H1 (cell line): ENCODE results near the gene ASXL1. TPM values are rescaled to one million over a fixed set of nuclear protein-coding genes. Genes with fewer than 3 reads are reported as not detected.

Source experiments
- CTCF ChIA-PET: fragments of 300-600 bp; sonication (Branson Sonifier 250); formaldehyde crosslinking; loops from one replicate; lab custom pipeline; 2021; ENCODE audit not compliant: partially characterized antibody; lab: Charles Lee
- POLR2A ChIA-PET: fragments of 300-600 bp; sonication (Branson Sonifier 250); formaldehyde crosslinking; loops from one replicate; lab custom pipeline; 2021; ENCODE audit warnings: inconsistent platforms; ENCODE audit not compliant: partially characterized antibody; lab: Charles Lee
- DNase-seq, 2 experiments: peaks; one replicate each; pipeline versions ENCODE4 v3.0.0 to v3.0.0-alpha.2; 2010 to 2022; ENCODE audit warnings: low spot score in 2 of 2, low read depth in 1 of 2, mixed read lengths in 1 of 2
- FAIRE-seq: peaks from 2 replicates; lab custom pipeline; 2011; peaks lifted over from hg19 to GRCh38; lab: Jason Lieb, UNC
- H2AFZ ChIP-seq: 2 replicates; pipeline ENCODE4 v1.8.1; 2012; ENCODE audit warnings: low read length, inconsistent platforms
- H2AK5ac ChIP-seq: 2 replicates; pipeline ENCODE4 v1.6.1; 2013; ENCODE audit warnings: low read depth, low read length
- H2BK120ac ChIP-seq: replicated peaks from 2 replicates; pipeline ENCODE3; 2013; ENCODE audit warnings: low read depth, low read length, inconsistent platforms
- H2BK12ac ChIP-seq: 2 replicates; pipeline ENCODE4 v1.6.1; 2013; ENCODE audit warnings: low read depth, low read length
- H2BK15ac ChIP-seq: 2 replicates; pipeline ENCODE4 v1.6.1; 2013; ENCODE audit warnings: low read length
- H2BK20ac ChIP-seq: 2 replicates; pipeline ENCODE4 v1.6.1; 2013; ENCODE audit warnings: low read length
- H2BK5ac ChIP-seq: 2 replicates; pipeline ENCODE4 v1.6.1; 2013; ENCODE audit warnings: low read depth, low read length
- H3K14ac ChIP-seq: 2 replicates; pipeline ENCODE4 v1.6.1; 2013; ENCODE audit warnings: inconsistent platforms; ENCODE audit not compliant: insufficient read length
- H3K18ac ChIP-seq: 2 replicates; pipeline ENCODE4 v1.6.1; 2013; ENCODE audit warnings: low read length; ENCODE audit errors: extremely low read depth
- H3K23ac ChIP-seq: 2 replicates; pipeline ENCODE4 v1.6.1; 2013; ENCODE audit warnings: inconsistent platforms; ENCODE audit not compliant: insufficient read length
- H3K23me2 ChIP-seq: 2 replicates; pipeline ENCODE4 v1.6.1; 2013; ENCODE audit warnings: low read depth, low read length
- H3K27ac ChIP-seq: 2 replicates; pipeline ENCODE4 v1.6.1; 2011; ENCODE audit warnings: low read depth, low read length, inconsistent platforms
- H3K27me3 ChIP-seq, 4 experiments: replicated peaks in 1 of 4; 1 replicate in 1 of 4; 2 replicates in 3 of 4; pipeline versions ENCODE4 v1.6.1 to v1.8.1; 2011 to 2013; ENCODE audit warnings: low read length in 3 of 4, mild to moderate bottlenecking in 3 of 4, inconsistent platforms in 2 of 4, mixed read lengths in 2 of 4, moderate library complexity in 1 of 4; ENCODE audit not compliant: control insufficient read depth in 3 of 4, insufficient read depth in 3 of 4; ENCODE audit errors: extremely low read depth in 1 of 4
- H3K36me3 ChIP-seq, 4 experiments: 2 replicates each; pipeline versions ENCODE4 v1.6.1 to v1.8.1; 2011 to 2013; ENCODE audit warnings: mild to moderate bottlenecking in 4 of 4, low read length in 3 of 4, moderate library complexity in 2 of 4, control low read depth in 1 of 4, inconsistent platforms in 1 of 4; ENCODE audit not compliant: insufficient read depth in 4 of 4, control insufficient read depth in 2 of 4
- H3K4ac ChIP-seq: replicated peaks from 2 replicates; pipeline ENCODE3; 2013; ENCODE audit warnings: low read length, low read depth, mixed read lengths, inconsistent platforms; ENCODE audit not compliant: insufficient read length
- H3K4me1 ChIP-seq, 4 experiments: replicated peaks in 1 of 4; 1 replicate in 1 of 4; 2 replicates in 3 of 4; pipeline versions ENCODE4 v1.6.1 to v1.8.1; 2011 to 2013; ENCODE audit warnings: low read length in 3 of 4, inconsistent platforms in 2 of 4, mixed read lengths in 1 of 4; ENCODE audit not compliant: insufficient read depth in 4 of 4, control insufficient read depth in 3 of 4
- H3K4me2 ChIP-seq, 2 experiments: 2 replicates each; pipeline versions ENCODE4 v1.6.1 to v1.8.1; 2011 to 2013; ENCODE audit warnings: low read depth in 2 of 2, low read length in 2 of 2, control low read depth in 1 of 2, inconsistent platforms in 1 of 2, mild to moderate bottlenecking in 1 of 2; ENCODE audit not compliant: insufficient read depth in 1 of 2
- H3K4me3 ChIP-seq, 4 experiments: fragments of 200-600, 300-600 bp in 1 of 4; sonication (generic), shearing (Covaris generic), sonication (Bioruptor Twin) in 1 of 4; 2 replicates each; pipeline versions ENCODE4 v1.5.1 to v1.8.1; 2011 to 2016; ENCODE audit warnings: low read length in 4 of 4, low read depth in 3 of 4, control low read depth in 2 of 4, inconsistent platforms in 2 of 4, mild to moderate bottlenecking in 2 of 4, mixed read lengths in 1 of 4, moderate library complexity in 1 of 4; ENCODE audit not compliant: insufficient read depth in 2 of 4; ENCODE audit errors: extremely low read depth in 1 of 4
- H3K56ac ChIP-seq: replicated peaks from 2 replicates; pipeline ENCODE3; 2013; ENCODE audit warnings: low read depth, mild to moderate bottlenecking, mixed read lengths, low read length, inconsistent platforms; ENCODE audit not compliant: insufficient read length
- H3K79me1 ChIP-seq: 2 replicates; pipeline ENCODE4 v1.6.1; 2013; ENCODE audit warnings: low read depth, low read length, control low read depth
- H3K79me2 ChIP-seq, 2 experiments: 2 replicates each; pipeline versions ENCODE4 v1.6.1 to v1.8.1; 2012 to 2013; ENCODE audit warnings: low read length in 2 of 2, mild to moderate bottlenecking in 2 of 2, inconsistent platforms in 1 of 2; ENCODE audit not compliant: insufficient read depth in 2 of 2, control insufficient read depth in 1 of 2
- H3K9ac ChIP-seq, 4 experiments: replicated peaks in 1 of 4; 1 replicate in 1 of 4; 2 replicates in 3 of 4; pipeline versions ENCODE4 v1.6.1 to v1.8.1; 2011 to 2013; ENCODE audit warnings: low read depth in 3 of 4, low read length in 3 of 4, control low read depth in 2 of 4, mild to moderate bottlenecking in 2 of 4, moderate library complexity in 2 of 4, inconsistent platforms in 1 of 4; ENCODE audit errors: extremely low read depth in 1 of 4
- H3K9me3 ChIP-seq, 2 experiments: 2 replicates each; pipeline versions ENCODE4 v1.6.1 to v1.8.1; 2012 to 2013; ENCODE audit warnings: mild to moderate bottlenecking in 2 of 2, moderate library complexity in 2 of 2, control low read depth in 1 of 2, inconsistent platforms in 1 of 2, low read depth in 1 of 2, low read length in 1 of 2, mixed read lengths in 1 of 2; ENCODE audit not compliant: insufficient read depth in 2 of 2
- H4K20me1 ChIP-seq, 2 experiments: replicated peaks in 1 of 2; 2 replicates each; pipeline versions ENCODE3 to v1.8.1; 2011 to 2013; ENCODE audit warnings: inconsistent platforms in 2 of 2, low read length in 2 of 2, mild to moderate bottlenecking in 1 of 2; ENCODE audit not compliant: insufficient read depth in 2 of 2, control insufficient read depth in 1 of 2
- H4K5ac ChIP-seq: 2 replicates; pipeline ENCODE4 v1.6.1; 2013; ENCODE audit warnings: low read length, low read depth, mixed read lengths, inconsistent platforms; ENCODE audit not compliant: insufficient read length
- H4K8ac ChIP-seq: 2 replicates; pipeline ENCODE4 v1.8.0; 2013; ENCODE audit warnings: mild to moderate bottlenecking, moderate library complexity, low read length, inconsistent platforms; ENCODE audit not compliant: insufficient read depth; ENCODE audit errors: extremely low read depth
- H4K91ac ChIP-seq: replicated peaks from 2 replicates; pipeline ENCODE3; 2013; ENCODE audit warnings: low read length, mixed read lengths, inconsistent platforms; ENCODE audit not compliant: insufficient read length
- CEBPB ChIP-seq: IDR thresholded peaks from 2 replicates; pipeline ENCODE4 v1.6.1; 2012; ENCODE audit warnings: low read depth, low read length
- GABPA ChIP-seq: IDR thresholded peaks from 2 replicates; pipeline ENCODE4 v1.6.1; 2011; ENCODE audit warnings: mild to moderate bottlenecking, low read length, moderate library complexity, borderline replicate concordance; ENCODE audit not compliant: insufficient read depth
- JUN ChIP-seq: IDR thresholded peaks from 2 replicates; pipeline ENCODE4 v1.6.1; 2011; ENCODE audit warnings: low read depth, mild to moderate bottlenecking, improper control_type of control experiment, low read length
- KDM4A ChIP-seq: IDR thresholded peaks from one replicate; pipeline ENCODE4 v1.7.1; 2012; ENCODE audit warnings: low read depth, mild to moderate bottlenecking, moderate library complexity, low read length, inconsistent platforms; ENCODE audit not compliant: severe bottlenecking
- NANOG ChIP-seq: IDR thresholded peaks from 2 replicates; pipeline ENCODE4 v1.6.1; 2011; ENCODE audit warnings: low read length, low read depth, mild to moderate bottlenecking, inconsistent platforms; ENCODE audit not compliant: insufficient read depth, poor library complexity, severe bottlenecking
- RAD21 ChIP-seq, 2 experiments: IDR thresholded peaks in 1 of 2; conservative IDR thresholded peaks in 1 of 2; 2 replicates each; pipeline ENCODE4 v1.6.1; 2011; ENCODE audit warnings: low read depth in 2 of 2, low read length in 2 of 2, improper control_type of control experiment in 1 of 2, inconsistent platforms in 1 of 2, mild to moderate bottlenecking in 1 of 2, moderate library complexity in 1 of 2
- WGBS, 2 experiments: shearing (Covaris generic) in 1 of 2; methylation state at CpG; one replicate each; pipeline versions ENCODE4 v1.1.6 to v1.1.7; 2013 to 2015; ENCODE audit warnings: low lambda C conversion rate in 2 of 2, mixed read lengths in 2 of 2, inconsistent platforms in 1 of 2, low coverage in 1 of 2, missing lambda C conversion rate in 1 of 2; ENCODE audit not compliant: insufficient replicate concordance in 2 of 2, insufficient coverage in 1 of 2, insufficient read length in 1 of 2; ENCODE audit errors: extremely low coverage in 1 of 2, missing lambda C conversion rate in 1 of 2; 5-methylcytosine and 5-hydroxymethylcytosine counted together
- polyA plus RNA-seq, 7 experiments: library from polyadenylated mRNA; depleted of rRNA in 3 of 7; stranded (reverse) in 5 of 7; unstranded in 2 of 7; fragments of >200 nt in 5 of 7; fragments of 200-250 nt in 2 of 7; gene quantifications; 1 replicate in 5 of 7; 2 replicates in 1 of 7; 4 replicates in 1 of 7; pipeline versions ENCODE4 v1.2.1 to v1.2.3, GENCODE V29; 2011 to 2013; ENCODE audit warnings: missing spikeins in 2 of 7, mixed read lengths in 2 of 7
- total RNA-seq: library from RNA; stranded (reverse); fragmentation: NEBNext Ultra II Directional; extraction: Animal tissue kit (Norgen Biotek cat#: 25700); gene quantifications from 2 replicates; pipeline ENCODE4 v1.2.1, GENCODE V29; 2021
- TF ChIP-seq, protein P1 (sequence below): IDR thresholded peaks from 2 replicates; pipeline ENCODE4 v1.6.1; 2012; ENCODE audit warnings: low read length, inconsistent platforms
- TF ChIP-seq, protein P2 (sequence below), 3 experiments: IDR thresholded peaks; 1 replicate in 2 of 3; 2 replicates in 1 of 3; pipeline versions ENCODE4 v1.5.1 to v1.6.1; 2011; ENCODE audit warnings: low read length in 3 of 3, mild to moderate bottlenecking in 3 of 3, inconsistent platforms in 2 of 3, low read depth in 1 of 3, moderate library complexity in 1 of 3; ENCODE audit not compliant: insufficient read depth in 1 of 3; ENCODE audit errors: control extremely low read depth in 1 of 3

ASXL1 gene
- total and polyA plus RNA-seq, 2 of the 8 experiments (the other 6 are each of a cell fraction or from before 2014, with no cell fraction given) = 10.6 to 26.5 TPM

DNA sequence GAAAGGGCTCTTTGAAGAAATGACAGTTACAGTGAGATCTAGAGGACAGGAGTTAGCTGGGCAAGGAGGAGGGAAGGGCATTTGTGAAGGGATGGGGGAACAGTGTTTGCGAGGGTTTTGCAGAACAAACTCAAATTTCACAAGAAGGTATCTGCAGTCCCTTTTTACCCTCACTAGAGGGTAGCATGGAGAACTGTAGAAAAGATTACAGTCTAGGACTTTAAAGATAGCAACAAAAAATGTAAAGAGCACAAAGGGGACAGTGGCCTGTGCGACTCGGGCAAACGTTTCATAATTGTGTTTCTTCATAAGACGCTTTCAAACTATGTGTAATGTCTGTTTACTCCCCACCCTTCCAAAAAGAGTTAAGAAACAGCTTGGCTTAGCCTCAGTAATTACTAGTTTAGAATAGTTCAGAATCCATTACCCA is 21.2 kb upstream of the ASXL1 start:
- H3K56ac ChIP-seq = no peak overlapping the region
- no peak overlapping the region for H3K4me3 ChIP-seq
- WGBS, 2 experiments = 79% methylated on average over 5 of the region's 5 CpGs; no CpG with 5 or more reads in 1 of the 2 experiments
- no peak overlapping the region for H3K4ac ChIP-seq
- H3K23me2 ChIP-seq = no peaks in the 10 kb centered on the region
- no peak overlapping the region for H4K8ac ChIP-seq
- no peak overlapping the region for H4K5ac ChIP-seq
- no peak overlapping the region for H2BK15ac ChIP-seq
- POLR2A ChIA-PET = no interaction called here
- no peak overlapping the region for H2BK120ac ChIP-seq
- CTCF ChIA-PET = interaction anchor here (0.6 to 3.7 kb wide), 11 partner anchors 8 to 400 kb away, joined by 3 to 14 read pairs (median 4); no protein-coding TSS in a partner anchor
- no peak overlapping the region for H2AK5ac ChIP-seq
- no peaks in the 10 kb centered on the region for H3K27me3 ChIP-seq
- no peaks in the 10 kb centered on the region for H3K9me3 ChIP-seq
- H2BK5ac ChIP-seq = no peak overlapping the region
- no peak overlapping the region for H2AFZ ChIP-seq
- H3K9ac ChIP-seq = no peak overlapping the region
- no peaks in the 10 kb centered on the region; a peak in 1 of 7 replicates for H3K4me1 ChIP-seq
- no peak for DNase-seq
- no peak overlapping the region for H3K4me2 ChIP-seq
- no peak for FAIRE-seq
- no peak overlapping the region for H2BK12ac ChIP-seq
- H3K18ac ChIP-seq = no peak overlapping the region
- H3K79me1 ChIP-seq = no peaks in the 10 kb centered on the region
- peaks cover 0 to 3% (median 0%) of the 10 kb centered on the region in 4 experiments; a peak in 3 of 8 replicates for H3K36me3 ChIP-seq
- no peak overlapping the region for H3K14ac ChIP-seq
- peaks cover 0 to 2% of the 10 kb centered on the region in 2 experiments for H4K20me1 ChIP-seq
- H4K91ac ChIP-seq = no peak overlapping the region
- H3K23ac ChIP-seq = no peak overlapping the region
- H3K27ac ChIP-seq = no peak overlapping the region
- no peaks in the 10 kb centered on the region for H3K79me2 ChIP-seq
- no peak overlapping the region for H2BK20ac ChIP-seq
- TF ChIP-seq, protein P1, sequence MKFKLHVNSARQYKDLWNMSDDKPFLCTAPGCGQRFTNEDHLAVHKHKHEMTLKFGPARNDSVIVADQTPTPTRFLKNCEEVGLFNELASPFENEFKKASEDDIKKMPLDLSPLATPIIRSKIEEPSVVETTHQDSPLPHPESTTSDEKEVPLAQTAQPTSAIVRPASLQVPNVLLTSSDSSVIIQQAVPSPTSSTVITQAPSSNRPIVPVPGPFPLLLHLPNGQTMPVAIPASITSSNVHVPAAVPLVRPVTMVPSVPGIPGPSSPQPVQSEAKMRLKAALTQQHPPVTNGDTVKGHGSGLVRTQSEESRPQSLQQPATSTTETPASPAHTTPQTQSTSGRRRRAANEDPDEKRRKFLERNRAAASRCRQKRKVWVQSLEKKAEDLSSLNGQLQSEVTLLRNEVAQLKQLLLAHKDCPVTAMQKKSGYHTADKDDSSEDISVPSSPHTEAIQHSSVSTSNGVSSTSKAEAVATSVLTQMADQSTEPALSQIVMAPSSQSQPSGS = no peak
- no peak for TF ChIP-seq NANOG
- TF ChIP-seq RAD21 (IDR thresholded peaks at IDR 0.05 in 1 of 2, conservative IDR thresholded peaks at IDR 0.05 in 1 of 2; ENCODE audit: low read depth in 2 of 2, low read length in 2 of 2) = peak; percentile 33 to 50
- TF ChIP-seq, protein P2, sequence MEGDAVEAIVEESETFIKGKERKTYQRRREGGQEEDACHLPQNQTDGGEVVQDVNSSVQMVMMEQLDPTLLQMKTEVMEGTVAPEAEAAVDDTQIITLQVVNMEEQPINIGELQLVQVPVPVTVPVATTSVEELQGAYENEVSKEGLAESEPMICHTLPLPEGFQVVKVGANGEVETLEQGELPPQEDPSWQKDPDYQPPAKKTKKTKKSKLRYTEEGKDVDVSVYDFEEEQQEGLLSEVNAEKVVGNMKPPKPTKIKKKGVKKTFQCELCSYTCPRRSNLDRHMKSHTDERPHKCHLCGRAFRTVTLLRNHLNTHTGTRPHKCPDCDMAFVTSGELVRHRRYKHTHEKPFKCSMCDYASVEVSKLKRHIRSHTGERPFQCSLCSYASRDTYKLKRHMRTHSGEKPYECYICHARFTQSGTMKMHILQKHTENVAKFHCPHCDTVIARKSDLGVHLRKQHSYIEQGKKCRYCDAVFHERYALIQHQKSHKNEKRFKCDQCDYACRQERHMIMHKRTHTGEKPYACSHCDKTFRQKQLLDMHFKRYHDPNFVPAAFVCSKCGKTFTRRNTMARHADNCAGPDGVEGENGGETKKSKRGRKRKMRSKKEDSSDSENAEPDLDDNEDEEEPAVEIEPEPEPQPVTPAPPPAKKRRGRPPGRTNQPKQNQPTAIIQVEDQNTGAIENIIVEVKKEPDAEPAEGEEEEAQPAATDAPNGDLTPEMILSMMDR (IDR thresholded peaks at IDR 0.05; ENCODE audit: control extremely low read depth in 1 of 3, insufficient read depth in 1 of 3, low read depth in 1 of 3, low read length in 3 of 3) = peak in 2 of 3 experiments; percentile 28 to 51; a peak in 2 of 4 replicates
- TF ChIP-seq JUN = no peak
- 0 out of 2 replicates have a peak, but pooled peaks have one; percentile 13 for TF ChIP-seq CEBPB
- no peak for TF ChIP-seq GABPA
- TF ChIP-seq KDM4A = no peak
